ENCODE measurements around the gene SLC25A12. TPM values are rescaled to one million over a fixed set of nuclear protein-coding genes. Genes with fewer than 3 reads are reported as not detected.
"Not testable (repeated sequence)": the region's sequence is repeated elsewhere in the genome, so short reads cannot be mapped to it uniquely, and the experiment has no call there.

Gene SLC25A12
- total RNA-seq, 1 experiment from 2014 or later = 24.5 TPM

DNA sequence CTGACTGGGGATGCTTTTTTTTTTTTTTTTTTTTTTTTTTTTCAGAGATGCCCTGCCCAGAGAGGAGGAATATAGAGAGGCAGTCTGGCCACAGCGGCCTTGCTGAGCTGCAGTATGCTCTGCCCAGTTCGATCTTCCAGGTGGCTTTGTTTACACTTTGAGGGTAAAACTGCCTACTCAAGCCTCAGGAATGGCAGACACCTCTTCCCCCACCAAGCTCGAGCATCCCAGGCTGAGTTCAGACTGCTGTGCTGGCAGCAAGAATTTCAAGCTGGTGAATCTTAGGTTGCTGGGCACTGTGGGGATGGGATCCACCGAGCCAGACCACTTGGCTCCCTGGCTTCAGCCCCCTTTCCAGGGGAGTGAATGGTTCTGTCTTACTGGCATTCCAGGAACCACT is 132.9 kb downstream of the SLC25A12 start:
- DNase-seq (ENCODE audit: low spot score); in situ Hi-C loops (cut with HindIII; ENCODE audit: low sequenced_read_pairs): not testable (repeated sequence)

DNA sequence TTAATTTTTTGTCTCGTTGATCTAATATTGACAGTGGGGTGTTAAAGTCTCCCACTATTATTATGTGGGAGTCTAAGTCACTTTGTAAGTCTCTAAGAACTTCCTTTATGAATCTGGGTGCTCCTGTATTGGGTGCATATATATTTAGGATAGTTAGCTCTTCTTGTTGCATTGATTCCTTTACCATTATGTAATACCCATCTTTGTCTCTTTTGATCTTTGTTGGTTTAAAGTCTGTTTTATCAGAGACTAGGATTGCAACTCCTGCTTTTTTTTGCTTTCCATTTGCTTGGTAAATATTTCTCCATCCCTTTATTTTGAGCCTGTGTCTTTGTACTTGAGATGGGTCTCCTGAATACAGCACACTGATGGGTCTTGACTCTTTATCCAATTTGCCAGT is 135.3 kb downstream of the SLC25A12 start:
- in situ Hi-C loops (cut with HindIII; ENCODE audit: low sequenced_read_pairs); DNase-seq (ENCODE audit: low spot score): not testable (repeated sequence)

DNA sequence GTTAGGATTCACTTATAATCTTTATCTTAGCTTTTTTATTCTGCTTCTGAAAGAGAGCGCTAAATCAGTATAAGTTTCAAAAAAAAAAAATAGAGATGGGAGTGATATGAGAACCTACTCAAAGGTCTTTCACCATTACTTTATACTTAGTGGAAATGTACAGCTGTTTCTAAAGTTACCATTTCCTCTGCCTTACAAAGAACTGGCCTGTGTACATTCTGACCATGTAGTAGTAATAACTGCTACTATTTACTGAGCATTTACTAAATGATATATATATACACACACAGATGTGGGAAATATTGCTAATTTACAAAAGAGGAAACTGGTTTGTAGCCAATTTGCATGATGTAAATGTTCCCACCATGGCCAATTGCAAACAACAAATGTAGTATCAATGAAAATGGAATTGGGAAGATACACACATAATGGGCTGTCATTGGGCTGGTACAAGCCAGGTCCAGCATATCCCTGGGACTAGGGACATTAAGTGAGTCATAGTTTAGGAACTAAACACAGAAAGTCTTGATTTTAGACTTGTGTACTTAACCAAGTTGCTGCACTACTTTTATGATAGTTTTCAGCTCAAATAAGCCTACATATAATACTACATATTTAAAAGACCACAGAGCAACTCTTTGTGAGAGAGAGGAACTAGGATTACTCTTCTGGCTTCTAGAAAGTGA is 139.6 kb downstream of the SLC25A12 start:
- in situ Hi-C loops (cut with HindIII; ENCODE audit: low sequenced_read_pairs) = no loop called here
- no peak for DNase-seq (ENCODE audit: low spot score)

DNA sequence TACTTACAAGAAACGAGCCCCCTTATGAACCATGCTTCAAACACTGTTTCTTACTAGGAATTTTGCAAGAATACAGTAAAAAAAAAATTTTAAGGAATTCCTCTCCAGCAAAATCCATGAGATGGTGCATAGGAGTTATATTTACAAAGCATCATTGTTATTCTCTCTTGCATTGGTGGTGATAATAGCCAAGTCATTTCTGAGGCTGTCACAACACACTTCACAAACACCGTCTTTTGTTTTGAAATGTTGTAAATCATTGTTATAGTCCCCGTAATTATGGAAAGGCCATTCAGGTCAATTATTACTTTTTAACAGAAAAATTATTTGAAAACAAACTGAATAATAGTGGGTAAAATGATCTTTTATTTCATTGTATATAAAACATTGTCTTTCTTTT is 146.7 kb downstream of the SLC25A12 start:
- in situ Hi-C loops (cut with HindIII; ENCODE audit: low sequenced_read_pairs) = no loop called here
- DNase-seq (ENCODE audit: low spot score) = no peak

DNA sequence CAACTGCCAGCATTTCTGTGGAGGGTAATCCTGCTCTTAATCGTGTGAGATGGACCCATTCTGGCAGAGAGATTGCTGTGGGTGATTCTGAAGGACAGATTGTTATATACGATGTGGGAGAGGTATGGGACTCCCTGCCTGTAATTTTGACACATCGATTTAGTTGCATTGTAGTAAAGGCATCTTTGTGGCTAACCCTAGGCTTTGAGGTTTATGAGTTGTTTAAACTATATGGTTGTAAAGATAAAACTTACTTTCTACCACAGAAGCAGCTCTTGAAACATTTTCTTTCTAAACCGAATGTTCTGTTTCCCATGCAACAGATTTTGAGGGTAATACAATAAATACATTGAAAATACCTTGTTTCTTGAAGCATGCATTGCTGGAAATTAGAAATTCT is 148.2 kb downstream of the SLC25A12 start:
- DNase-seq (ENCODE audit: low spot score) = no peak
- in situ Hi-C loops (cut with HindIII; ENCODE audit: low sequenced_read_pairs) = no loop called here

DNA sequence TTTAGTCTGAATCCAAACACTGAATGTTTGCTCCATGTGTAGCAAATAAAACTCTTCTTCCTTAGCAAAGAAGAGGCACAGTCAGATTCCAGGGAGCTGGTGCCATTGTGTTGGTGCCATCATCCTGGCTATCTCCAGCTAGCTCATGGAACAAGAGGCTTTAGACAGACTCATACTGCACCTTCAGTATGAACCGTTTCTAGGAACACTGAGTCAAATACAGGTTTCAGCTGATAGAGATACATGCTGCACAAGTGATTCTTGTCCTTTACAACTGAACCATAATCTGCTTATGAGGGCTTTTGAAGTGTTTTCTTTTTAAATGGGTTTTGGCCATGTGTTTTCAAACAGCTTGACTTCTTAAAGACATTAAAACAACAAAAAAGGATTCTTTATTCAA is 148.9 kb downstream of the SLC25A12 start:
- in situ Hi-C loops (cut with HindIII; ENCODE audit: low sequenced_read_pairs) = no loop called here
- DNase-seq (ENCODE audit: low spot score) = no peak

DNA sequence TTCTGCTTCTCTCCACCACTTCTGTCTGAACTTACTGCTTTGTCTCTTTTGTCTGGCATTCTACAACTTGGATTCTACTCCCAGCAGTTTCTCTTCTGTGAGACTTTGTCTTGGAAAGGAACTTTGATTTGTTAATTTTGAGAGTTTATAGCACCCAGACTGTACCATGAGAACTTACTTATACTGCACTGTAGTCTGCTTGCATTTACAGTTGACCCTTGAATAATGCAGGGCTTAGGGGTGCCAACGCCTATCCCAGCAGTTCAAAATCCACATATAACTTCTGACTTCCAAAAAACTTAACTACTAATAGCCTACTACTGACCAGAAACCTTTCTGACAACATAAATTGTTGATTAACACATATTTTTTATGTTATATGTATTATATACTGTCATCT is 151.3 kb downstream of the SLC25A12 start:
- in situ Hi-C loops (cut with HindIII; ENCODE audit: low sequenced_read_pairs) = no loop called here
- no peak for DNase-seq (ENCODE audit: low spot score)

DNA sequence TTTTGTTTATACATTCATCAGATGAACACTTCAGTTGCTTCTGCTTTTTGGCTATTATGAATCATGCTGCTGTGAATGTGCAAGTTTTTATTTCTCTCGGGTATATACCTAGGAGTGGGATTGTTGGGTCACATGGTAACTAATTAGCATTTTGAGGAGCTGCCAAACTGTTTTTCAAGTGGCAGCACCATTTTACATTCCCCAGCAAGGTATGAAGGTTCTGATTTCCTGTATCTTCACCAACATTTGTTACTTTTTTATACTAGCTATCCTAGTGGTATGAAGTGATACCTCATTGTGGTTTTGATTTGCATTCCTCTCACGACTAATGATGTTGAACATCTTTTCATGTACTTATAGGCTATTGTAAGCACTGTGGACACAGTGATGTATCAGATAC is 152.9 kb downstream of the SLC25A12 start:
- in situ Hi-C loops (cut with HindIII; ENCODE audit: low sequenced_read_pairs) = no loop called here
- no peak for DNase-seq (ENCODE audit: low spot score)

DNA sequence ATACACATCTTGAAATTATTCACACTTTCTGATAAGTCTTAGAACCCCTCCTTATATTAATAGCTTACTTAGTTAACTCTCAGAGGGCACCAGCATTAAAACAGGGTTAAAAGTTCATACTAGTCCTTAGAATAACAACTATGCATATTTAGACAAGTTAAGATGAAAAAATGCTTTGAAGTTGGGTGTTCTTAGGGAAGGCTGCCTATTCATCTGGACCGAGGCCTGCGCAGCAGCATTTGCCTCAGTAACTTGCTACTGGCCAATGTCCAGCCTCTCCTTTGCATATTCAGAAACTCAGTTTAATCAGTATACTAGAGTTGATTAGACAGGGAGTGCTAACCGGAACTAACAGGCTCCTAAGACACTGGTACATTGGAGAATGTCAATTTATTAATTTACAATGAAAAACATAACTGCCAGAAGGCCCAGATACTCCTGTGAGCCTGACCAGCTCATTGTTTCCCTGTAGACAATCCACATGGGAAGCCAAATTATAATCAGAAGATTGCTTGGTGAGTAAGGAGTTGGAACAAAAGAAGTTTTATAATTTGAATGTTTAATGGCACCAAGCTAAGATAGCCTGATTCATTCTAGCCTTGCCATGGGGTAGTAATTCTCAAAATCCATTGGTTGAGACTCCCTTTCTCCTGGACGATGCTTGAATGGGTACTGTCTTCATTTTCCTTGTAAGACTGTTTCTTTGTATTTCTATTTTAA is 157.9 kb downstream of the SLC25A12 start:
- no peak for DNase-seq (ENCODE audit: low spot score)
- in situ Hi-C loops (cut with HindIII; ENCODE audit: low sequenced_read_pairs) = no loop called here

Other genes starting within 250 kb of the SLC25A12 start
- 144 and 188 TPM in 2 replicates for gene DYNC1I2, start 206.8 kb downstream of the SLC25A12 start, total RNA-seq (2014; rRNA removed; shearing (Covaris generic))
- gene HAT1, start 28.2 kb upstream of the SLC25A12 start, total RNA-seq (2014; rRNA removed; shearing (Covaris generic)) = 65.3 and 122 TPM in 2 replicates
- 6.5 and 63.2 TPM in 2 replicates for gene METAP1D, start 105.7 kb upstream of the SLC25A12 start, total RNA-seq (2014; rRNA removed; shearing (Covaris generic))
- gene DLX1, start 191.3 kb upstream of the SLC25A12 start, total RNA-seq (2014; rRNA removed; shearing (Covaris generic)) = 21.8 and 26.2 TPM in 2 replicates
- gene DLX2, start 208.7 kb upstream of the SLC25A12 start, total RNA-seq (2014; rRNA removed; shearing (Covaris generic)) = 5.0 and 5.3 TPM in 2 replicates